Measurements from ENCODE around the gene KPNA6. TPM values are rescaled to one million over a fixed set of nuclear protein-coding genes. Genes with fewer than 3 reads are reported as not detected.

KPNA6 gene
- total RNA-seq, 1 experiment from 2014 or later = 79.9 TPM

DNA sequence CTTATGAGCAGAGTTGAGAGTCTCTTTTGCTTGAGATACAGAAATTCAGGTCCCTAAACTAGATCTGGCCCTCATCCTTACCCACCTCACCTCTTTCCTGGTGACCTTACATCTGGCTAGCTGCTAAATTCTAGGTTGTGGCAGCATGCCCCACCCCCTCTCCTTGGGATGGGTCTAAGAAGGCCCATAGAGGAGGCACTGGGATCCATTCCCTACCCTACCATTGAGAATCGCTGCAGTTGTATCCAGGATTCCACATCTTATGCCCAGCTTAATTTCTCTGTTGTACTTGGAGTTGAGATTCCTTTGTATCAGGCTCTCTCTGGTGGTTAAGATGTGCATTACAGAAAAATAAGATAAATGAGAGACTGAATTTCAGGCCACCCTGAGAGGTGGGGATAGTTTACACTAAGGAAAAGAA is 44.6 kb upstream of the KPNA6 start:
- peaks cover 31 to 33% of the 10 kb centered on the region in 2 experiments for H3K4me1 ChIP-seq (ENCODE audit: control insufficient read depth in 1 of 2, insufficient read depth in 2 of 2, low read length in 2 of 2)
- ATAC-seq (peak; percentile 61), DNase-seq (ENCODE audit: low read depth, low spot score) (peak; percentile 32)
- intact Hi-C loops (cut with micrococcal nuclease) = loop anchor here (1.0 to 10.0 kb wide), 2 partner anchors 86 to 248 kb away; partner anchors contain the start of gene SPOCD1
- no peak overlapping the region for H3K9ac ChIP-seq (ENCODE audit: low read length)
- no peaks in the 10 kb centered on the region for H3K79me2 ChIP-seq (ENCODE audit: insufficient read depth, low read length)
- no peak overlapping the region for H2AFZ ChIP-seq (ENCODE audit: low read depth, low read length, poor library complexity, severe bottlenecking)
- no TSS peak for BruUV-seq (replicated peaks)
- H3K9me2 ChIP-seq (ENCODE audit: insufficient read depth) = no peaks in the 10 kb centered on the region
- ChIA-PET RAD21 (ENCODE audit: low non-redundant PET in 1 of 2, low total read pairs in 2 of 2, uncharacterized antibody in 2 of 2, unreplicated experiment in 2 of 2) (interaction anchor here (0.6 to 1.6 kb wide), 7 partner anchors 19 to 274 kb away, joined by 3 to 7 read pairs (median 4); no protein-coding TSS in a partner anchor), CTCF (interaction anchor here (0.6 to 1.8 kb wide), 17 partner anchors 9 to 399 kb away, joined by 3 to 17 read pairs (median 3); partner anchors contain the start of genes KHDRBS1 and TMEM39B), POLR2A (interaction anchor here (0.7 to 2.5 kb wide), 3 partner anchors 50 to 116 kb away, joined by 3 to 8 read pairs (median 4); partner anchors contain the start of genes KHDRBS1 and TXLNA)
- H3K4me2 ChIP-seq (ENCODE audit: low read length) = no peak overlapping the region
- H3K27me3 ChIP-seq (ENCODE audit: insufficient read depth, low read length) = no peaks in the 10 kb centered on the region
- H3K36me3 ChIP-seq (ENCODE audit: control insufficient read depth in 1 of 2, insufficient read depth in 2 of 2, low read length in 2 of 2) = peaks cover 22 to 29% of the 10 kb centered on the region in 2 experiments
- TF ChIP-seq EZH2 (IDR thresholded peaks at IDR 0.05) (no peak), ZFX (IDR thresholded peaks at IDR 0.05) (no peak), ZNF274 (IDR thresholded peaks at IDR 0.05; ENCODE audit: low read depth, low read length) (no peak), SP1 (IDR thresholded peaks at IDR 0.05; ENCODE audit: low read depth) (no peak), TCF7L2 (IDR thresholded peaks at IDR 0.05; ENCODE audit: borderline replicate concordance, extremely low read depth, insufficient read depth, insufficient read length) (no peak), EGR1 (IDR thresholded peaks at IDR 0.05; ENCODE audit: low read depth) (no peak), CTCF (IDR thresholded peaks at IDR 0.05 in 2 of 3, conservative IDR thresholded peaks at IDR 0.05 in 1 of 3; ENCODE audit: borderline replicate concordance in 1 of 3, insufficient read depth in 1 of 3, low read depth in 2 of 3, low read length in 2 of 3) (peak; percentile 41 to 65 (median 59); a peak in 5 of 6 replicates), RAD21 (IDR thresholded peaks at IDR 0.05; ENCODE audit: low read depth) (peak; percentile 86), POLR2A (IDR thresholded peaks at IDR 0.05; ENCODE audit: borderline replicate concordance, extremely low read depth, insufficient read depth, insufficient read length) (no peak), YY1 (IDR thresholded peaks at IDR 0.05; ENCODE audit: extremely low read depth, insufficient replicate concordance, low read depth, low read length) (no peak), ELF1 (IDR thresholded peaks at IDR 0.05; ENCODE audit: borderline replicate concordance, low read depth) (no peak), REST (IDR thresholded peaks at IDR 0.05; ENCODE audit: low read depth) (no peak), POLR2AphosphoS5 (IDR thresholded peaks at IDR 0.05; ENCODE audit: low read depth, low read length) (peak; percentile 33; the same call in 1 of the 2 replicates)
- TF ChIP-seq, protein P1, sequence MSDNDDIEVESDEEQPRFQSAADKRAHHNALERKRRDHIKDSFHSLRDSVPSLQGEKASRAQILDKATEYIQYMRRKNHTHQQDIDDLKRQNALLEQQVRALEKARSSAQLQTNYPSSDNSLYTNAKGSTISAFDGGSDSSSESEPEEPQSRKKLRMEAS (IDR thresholded peaks at IDR 0.05) = no peak
- H3K9me3 ChIP-seq (ENCODE audit: control insufficient read depth in 1 of 2, insufficient read depth in 1 of 2, low read depth in 1 of 2, low read length in 2 of 2) = no peaks in the 10 kb centered on the region
- H4K20me1 ChIP-seq (ENCODE audit: insufficient read depth) = no peaks in the 10 kb centered on the region
- H3K27ac ChIP-seq (ENCODE audit: low read depth, low read length) = peak overlapping the region; percentile 57
- no peak overlapping the region for H3K4me3 ChIP-seq (replicated peaks in 1 of 2; ENCODE audit: low read depth in 1 of 2, low read length in 2 of 2)
